Thyroid gland (tissue), 4 donors: ENCODE results near the gene ODAPH.

ENCODE experiments used
- CTCF ChIP-seq, 6 experiments: fragments of 200-600 bp in 3 of 6; fragments of 450-650 bp in 3 of 6; sonication (generic) in 3 of 6; IDR thresholded peaks; one replicate each; pipeline ENCODE4 v1.5.1; 2016 to 2019; ENCODE audit warnings: antibody characterized with exemption in 6 of 6, mild to moderate bottlenecking in 2 of 6, inconsistent platforms in 1 of 6, moderate library complexity in 1 of 6
- POLR2A ChIP-seq, 2 donors: fragments of 450-650 bp; IDR thresholded peaks; one replicate each; pipeline ENCODE4 v1.6.1; 2017; ENCODE audit warnings: antibody characterized with exemption in 2 of 2, mild to moderate bottlenecking in 2 of 2, moderate library complexity in 1 of 2

- no peak for TF ChIP-seq CTCF (IDR thresholded peaks at IDR 0.05)
- TF ChIP-seq POLR2A (IDR thresholded peaks at IDR 0.05): no peak
These were observed 50.1 kb downstream of the ODAPH start for GRCh38 chr4:75605928-75606327.
